ENCODE measurements around the gene HAUS7. TPM values are rescaled to one million over a fixed set of nuclear protein-coding genes. Genes with fewer than 3 reads are reported as not detected.

HAUS7 gene
- total RNA-seq, 2 donors from 2014 or later, result 18.1 to 35.7 TPM

GRCh38 chrX:153439977-153440376, 30.4 kb downstream of the HAUS7 start:
- no peaks in the 10 kb centered on the region for H3K9me3 ChIP-seq
- no peaks in the 10 kb centered on the region for H3K4me1 ChIP-seq (replicated peaks)
- 91% methylated on average over 4 of the region's 4 CpGs for WGBS
- intact Hi-C loops (cut with DNase I), result no loop called here
- DNase-seq (ENCODE audit: low spot score), result no peak
- H3K4me3 ChIP-seq, result no peak overlapping the region
- H3K27me3 ChIP-seq (replicated peaks; ENCODE audit: insufficient read depth), result no peaks in the 10 kb centered on the region
- no peaks in the 10 kb centered on the region for H3K36me3 ChIP-seq
- no peak for TF ChIP-seq POLR2AphosphoS5 (IDR thresholded peaks at IDR 0.05)
- TF ChIP-seq CTCF (IDR thresholded peaks at IDR 0.05), result no peak
- TF ChIP-seq POLR2A (IDR thresholded peaks at IDR 0.05), result no peak
- H3K27ac ChIP-seq, result no peak overlapping the region

- no peak for DNase-seq (ENCODE audit: low spot score)
- Histone ChIP-seq H3K36me3 (no peaks in the 10 kb centered on the region), H3K4me3 (no peak overlapping the region), H3K4me1 (replicated peaks) (no peaks in the 10 kb centered on the region), H3K27ac (no peak overlapping the region), H3K27me3 (replicated peaks; ENCODE audit: insufficient read depth) (no peaks in the 10 kb centered on the region), H3K9me3 (no peaks in the 10 kb centered on the region)
- intact Hi-C loops (cut with DNase I), result no loop called here
- WGBS, result 19% methylated on average over 8 of the region's 8 CpGs
- TF ChIP-seq POLR2A (IDR thresholded peaks at IDR 0.05) (no peak), POLR2AphosphoS5 (IDR thresholded peaks at IDR 0.05) (no peak), CTCF (IDR thresholded peaks at IDR 0.05) (no peak)
Observed at GRCh38 chrX:153438532-153438931, 31.8 kb downstream of the HAUS7 start.

- Histone ChIP-seq H3K4me3 (no peak overlapping the region), H3K36me3 (no peaks in the 10 kb centered on the region), H3K4me1 (replicated peaks) (no peaks in the 10 kb centered on the region), H3K9me3 (no peaks in the 10 kb centered on the region), H3K27me3 (replicated peaks; ENCODE audit: insufficient read depth) (no peaks in the 10 kb centered on the region), H3K27ac (no peak overlapping the region)
- DNase-seq (ENCODE audit: low spot score), result no peak
- TF ChIP-seq POLR2AphosphoS5 (IDR thresholded peaks at IDR 0.05) (no peak), POLR2A (IDR thresholded peaks at IDR 0.05) (no peak), CTCF (IDR thresholded peaks at IDR 0.05) (no peak)
- 50% methylated on average over 3 of the region's 3 CpGs for WGBS
- intact Hi-C loops (cut with DNase I), result no loop called here
Observed at GRCh38 chrX:153435845-153436244, 34.5 kb downstream of the HAUS7 start.

GRCh38 chrX:153434801-153435200, 35.6 kb downstream of the HAUS7 start:
- Histone ChIP-seq H3K4me3 (no peak overlapping the region), H3K9me3 (no peaks in the 10 kb centered on the region), H3K27me3 (replicated peaks; ENCODE audit: insufficient read depth) (no peaks in the 10 kb centered on the region), H3K27ac (no peak overlapping the region), H3K36me3 (no peaks in the 10 kb centered on the region), H3K4me1 (replicated peaks) (no peaks in the 10 kb centered on the region)
- intact Hi-C loops (cut with DNase I), result no loop called here
- 93% methylated on average over 7 of the region's 8 CpGs for WGBS
- no peak for TF ChIP-seq CTCF (IDR thresholded peaks at IDR 0.05)
- TF ChIP-seq POLR2A (IDR thresholded peaks at IDR 0.05), result no peak
- no peak for TF ChIP-seq POLR2AphosphoS5 (IDR thresholded peaks at IDR 0.05)
- no peak for DNase-seq (ENCODE audit: low spot score)

GRCh38 chrX:153433781-153434285, 36.5 kb downstream of the HAUS7 start:
- TF ChIP-seq POLR2AphosphoS5 (IDR thresholded peaks at IDR 0.05) (no peak), CTCF (IDR thresholded peaks at IDR 0.05) (no peak), POLR2A (IDR thresholded peaks at IDR 0.05) (no peak)
- no peaks in the 10 kb centered on the region for H3K27me3 ChIP-seq (replicated peaks; ENCODE audit: insufficient read depth)
- 96% methylated on average over 8 of the region's 17 CpGs for WGBS
- H3K4me3 ChIP-seq, result no peak overlapping the region
- intact Hi-C loops (cut with DNase I), result no loop called here
- no peak overlapping the region for H3K27ac ChIP-seq
- H3K36me3 ChIP-seq, result no peaks in the 10 kb centered on the region
- no peaks in the 10 kb centered on the region for H3K9me3 ChIP-seq
- no peak for DNase-seq (ENCODE audit: low spot score)
- H3K4me1 ChIP-seq (replicated peaks), result no peaks in the 10 kb centered on the region
